Esophagus muscularis mucosa (tissue), 3 donors: ENCODE results near the gene MACROD2.

Experiments used
- POLR2A ChIP-seq: fragments of 450-650 bp; IDR thresholded peaks from one replicate; pipeline ENCODE4 v1.6.1; 2017; ENCODE audit warnings: antibody characterized with exemption, moderate library complexity, mild to moderate bottlenecking, low read depth
- POLR2AphosphoS5 ChIP-seq, 2 donors: sonication (generic); formaldehyde crosslinking; IDR thresholded peaks; one replicate each; pipeline ENCODE4 v1.6.1; 2017; ENCODE audit warnings: antibody characterized with exemption in 2 of 2
- TF ChIP-seq, protein P1 (sequence below), 3 experiments: fragments of 200-600 bp in 2 of 3; fragments of 450-650 bp in 1 of 3; sonication (generic) in 2 of 3; IDR thresholded peaks; one replicate each; pipeline ENCODE4 v1.5.1; 2017 to 2019; ENCODE audit warnings: antibody characterized with exemption in 3 of 3, mild to moderate bottlenecking in 2 of 3, moderate library complexity in 1 of 3

DNA sequence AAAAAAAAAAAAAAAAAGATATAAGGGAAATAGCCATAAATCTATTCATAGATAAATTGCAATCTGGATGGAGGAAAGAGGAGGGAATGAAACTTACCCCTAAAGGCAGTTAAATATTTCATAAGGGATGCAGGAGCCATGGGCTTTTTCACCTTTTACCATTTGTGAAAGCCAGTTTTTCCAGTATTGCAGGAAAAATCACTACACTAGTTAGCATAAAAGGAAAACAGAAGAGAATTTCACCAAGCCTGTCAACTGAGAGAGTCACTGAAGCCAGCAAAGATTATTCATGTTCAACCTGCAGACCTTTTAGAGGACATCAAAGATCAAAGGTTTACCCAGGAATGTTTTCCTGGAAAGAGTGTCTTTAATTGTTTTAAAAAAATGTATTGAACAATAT lies 1608.2 kb downstream of the MACROD2 start:
- TF ChIP-seq, protein P1, sequence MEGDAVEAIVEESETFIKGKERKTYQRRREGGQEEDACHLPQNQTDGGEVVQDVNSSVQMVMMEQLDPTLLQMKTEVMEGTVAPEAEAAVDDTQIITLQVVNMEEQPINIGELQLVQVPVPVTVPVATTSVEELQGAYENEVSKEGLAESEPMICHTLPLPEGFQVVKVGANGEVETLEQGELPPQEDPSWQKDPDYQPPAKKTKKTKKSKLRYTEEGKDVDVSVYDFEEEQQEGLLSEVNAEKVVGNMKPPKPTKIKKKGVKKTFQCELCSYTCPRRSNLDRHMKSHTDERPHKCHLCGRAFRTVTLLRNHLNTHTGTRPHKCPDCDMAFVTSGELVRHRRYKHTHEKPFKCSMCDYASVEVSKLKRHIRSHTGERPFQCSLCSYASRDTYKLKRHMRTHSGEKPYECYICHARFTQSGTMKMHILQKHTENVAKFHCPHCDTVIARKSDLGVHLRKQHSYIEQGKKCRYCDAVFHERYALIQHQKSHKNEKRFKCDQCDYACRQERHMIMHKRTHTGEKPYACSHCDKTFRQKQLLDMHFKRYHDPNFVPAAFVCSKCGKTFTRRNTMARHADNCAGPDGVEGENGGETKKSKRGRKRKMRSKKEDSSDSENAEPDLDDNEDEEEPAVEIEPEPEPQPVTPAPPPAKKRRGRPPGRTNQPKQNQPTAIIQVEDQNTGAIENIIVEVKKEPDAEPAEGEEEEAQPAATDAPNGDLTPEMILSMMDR (IDR thresholded peaks at IDR 0.05), result no peak
- TF ChIP-seq POLR2A (no peak), POLR2AphosphoS5 (IDR thresholded peaks at IDR 0.05) (no peak)
